C4-2B (cell line): ENCODE data around the gene NXPH3.
A peak's percentile ranks its signal among the peaks of the same experiment; 100 is the strongest.
"Not testable (repeated sequence)": the region's sequence is repeated elsewhere in the genome, so short reads cannot be mapped to it uniquely, and the experiment has no call there.

Source experiments
- H3K27ac ChIP-seq: fragments of 450-650 bp; 2 replicates; pipeline ENCODE4 v1.5.1; 2017
- ZFX ChIP-seq: fragments of 450-650 bp; IDR thresholded peaks from 2 replicates; pipeline ENCODE4 v1.6.1; 2017
- TF ChIP-seq, protein P1 (sequence below): fragments of 450-650 bp; conservative IDR thresholded peaks from 2 replicates; pipeline ENCODE4 v1.5.1; 2017; ENCODE audit warnings: mild to moderate bottlenecking

Gene NXPH3

DNA sequence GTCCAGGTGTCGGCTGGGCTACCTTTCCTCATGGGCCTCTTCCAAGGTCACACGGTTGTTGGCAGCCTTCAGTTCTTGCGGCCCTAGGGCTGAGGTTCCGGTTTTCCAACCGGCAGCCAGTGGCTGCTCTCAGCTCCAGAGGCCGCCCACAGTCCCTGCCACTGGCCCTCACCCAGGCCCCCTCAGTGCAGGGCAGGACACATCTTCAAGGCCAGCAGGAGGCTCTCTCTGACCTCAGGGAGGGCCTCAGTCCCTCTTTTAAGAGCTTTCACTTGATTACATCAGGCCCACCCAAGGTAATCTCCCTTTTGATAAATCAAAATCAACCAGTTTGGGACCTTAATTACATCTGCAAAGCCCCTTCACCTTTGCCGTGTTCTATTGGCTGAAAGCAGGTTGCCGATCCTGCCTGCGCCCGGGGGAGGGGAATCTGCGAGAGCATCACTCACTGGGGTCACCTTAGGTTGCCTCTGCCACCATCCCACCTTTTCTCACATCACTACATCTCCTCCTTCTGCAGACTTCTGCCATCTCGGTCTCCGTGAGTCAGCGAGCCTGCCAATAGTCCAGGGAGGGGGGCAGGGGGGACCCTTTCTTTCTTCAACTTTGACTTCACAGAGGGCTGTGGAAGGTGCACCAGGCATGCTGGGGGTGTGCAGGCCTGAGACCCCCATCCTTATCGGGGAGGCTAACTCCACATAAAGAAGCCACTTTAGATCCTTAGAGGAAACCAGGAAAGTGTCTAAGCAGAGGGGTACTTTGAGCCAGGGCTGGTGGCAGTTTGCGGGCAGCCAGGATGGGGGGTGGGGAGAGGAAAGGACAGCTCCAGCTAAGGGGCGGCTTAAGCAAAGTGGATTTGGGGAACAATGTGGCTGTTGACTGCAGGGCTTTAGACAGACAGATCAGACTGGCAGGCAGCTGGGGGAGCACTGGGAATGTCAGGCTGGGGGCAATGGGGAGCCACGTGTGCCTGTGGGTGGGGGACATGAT lies 28.8 kb upstream of the NXPH3 start:
- no peak for TF ChIP-seq ZFX
- TF ChIP-seq, protein P1, sequence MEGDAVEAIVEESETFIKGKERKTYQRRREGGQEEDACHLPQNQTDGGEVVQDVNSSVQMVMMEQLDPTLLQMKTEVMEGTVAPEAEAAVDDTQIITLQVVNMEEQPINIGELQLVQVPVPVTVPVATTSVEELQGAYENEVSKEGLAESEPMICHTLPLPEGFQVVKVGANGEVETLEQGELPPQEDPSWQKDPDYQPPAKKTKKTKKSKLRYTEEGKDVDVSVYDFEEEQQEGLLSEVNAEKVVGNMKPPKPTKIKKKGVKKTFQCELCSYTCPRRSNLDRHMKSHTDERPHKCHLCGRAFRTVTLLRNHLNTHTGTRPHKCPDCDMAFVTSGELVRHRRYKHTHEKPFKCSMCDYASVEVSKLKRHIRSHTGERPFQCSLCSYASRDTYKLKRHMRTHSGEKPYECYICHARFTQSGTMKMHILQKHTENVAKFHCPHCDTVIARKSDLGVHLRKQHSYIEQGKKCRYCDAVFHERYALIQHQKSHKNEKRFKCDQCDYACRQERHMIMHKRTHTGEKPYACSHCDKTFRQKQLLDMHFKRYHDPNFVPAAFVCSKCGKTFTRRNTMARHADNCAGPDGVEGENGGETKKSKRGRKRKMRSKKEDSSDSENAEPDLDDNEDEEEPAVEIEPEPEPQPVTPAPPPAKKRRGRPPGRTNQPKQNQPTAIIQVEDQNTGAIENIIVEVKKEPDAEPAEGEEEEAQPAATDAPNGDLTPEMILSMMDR: no peak
- H3K27ac ChIP-seq: no peak overlapping the region

DNA sequence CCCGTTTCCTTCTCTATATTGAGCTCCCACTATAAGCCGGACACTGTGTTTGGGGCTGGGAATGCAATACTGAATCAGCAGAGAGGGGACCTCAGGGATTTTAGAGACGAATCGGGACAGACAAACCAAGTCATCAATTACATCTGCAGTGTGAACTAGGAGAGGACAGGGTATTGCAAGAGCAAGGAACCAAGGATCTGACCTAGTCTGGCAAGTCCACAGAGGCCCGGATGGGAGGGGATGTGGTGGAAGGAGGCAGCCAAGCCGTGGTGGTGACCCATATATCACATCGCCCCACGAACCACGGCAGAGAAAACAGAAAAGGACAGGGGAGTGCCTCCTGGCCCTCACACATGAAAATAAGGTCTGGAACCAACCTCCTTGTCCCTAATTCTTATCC lies 28.1 kb upstream of the NXPH3 start:
- no peak for TF ChIP-seq ZFX
- TF ChIP-seq, protein P1: no peak
- H3K27ac ChIP-seq: no peak overlapping the region

DNA sequence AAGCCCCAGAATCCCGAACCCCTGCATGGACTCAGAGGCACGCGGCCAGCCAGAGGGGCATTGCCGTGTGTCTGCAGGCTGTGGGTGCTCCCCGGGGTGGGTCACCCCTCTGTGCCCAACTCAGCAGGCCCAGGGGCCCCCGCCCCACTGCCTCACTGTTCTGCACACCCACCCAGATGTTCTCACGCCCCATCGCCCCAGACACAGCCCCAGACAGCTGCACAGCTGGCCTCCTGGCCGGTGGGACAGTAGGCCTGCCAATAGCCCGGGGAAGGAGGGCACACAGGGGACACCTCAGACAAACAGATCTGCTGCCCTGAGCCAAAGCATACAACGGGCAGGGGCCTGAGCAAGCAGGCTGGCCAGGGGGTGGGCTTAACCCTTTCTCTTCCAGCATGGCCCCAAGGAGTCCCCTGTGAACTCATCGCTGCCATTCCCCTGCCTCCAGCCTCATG lies 27.6 kb upstream of the NXPH3 start:
- no peak overlapping the region for H3K27ac ChIP-seq
- TF ChIP-seq, protein P1: no peak
- no peak for TF ChIP-seq ZFX

DNA sequence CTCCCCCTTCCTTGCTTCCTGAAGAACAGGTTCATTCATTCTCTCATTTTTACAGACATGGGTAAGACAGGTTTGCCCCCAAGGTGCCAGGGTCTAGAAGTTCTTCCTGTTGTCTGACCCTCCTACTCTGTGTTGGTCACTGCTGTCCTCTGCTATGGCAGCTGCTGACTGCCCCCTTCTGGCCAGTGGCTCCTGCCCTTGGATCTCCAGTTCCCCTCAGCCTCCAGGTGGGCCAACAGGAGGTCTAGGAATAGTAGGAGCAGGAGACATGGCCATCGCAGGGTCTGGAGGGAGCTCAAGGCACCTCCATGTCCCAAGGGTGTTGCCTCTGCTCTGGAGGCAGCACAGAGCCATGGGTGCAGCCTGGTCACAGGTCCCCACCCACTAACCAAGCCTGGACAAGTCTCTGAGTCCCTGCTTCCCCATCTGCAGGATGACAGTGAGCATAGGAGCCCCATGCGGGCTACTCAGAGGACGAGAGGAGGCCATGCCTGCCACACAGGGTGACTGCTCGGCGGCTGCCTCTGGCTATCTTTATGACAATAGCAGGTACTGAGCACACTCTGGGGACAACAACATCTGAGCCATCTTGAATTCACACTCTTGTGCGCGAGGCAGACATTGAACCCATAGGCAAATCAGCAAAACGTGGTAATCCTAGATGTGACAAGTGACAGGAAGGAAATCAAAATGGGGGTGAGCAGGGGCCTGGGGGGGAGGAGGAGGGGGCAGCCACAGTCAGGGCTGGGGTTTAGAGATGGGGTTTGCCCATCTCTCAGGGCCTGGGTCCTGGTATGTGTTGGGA lies 27.0 kb upstream of the NXPH3 start:
- H3K27ac ChIP-seq: no peak overlapping the region
- TF ChIP-seq, protein P1: peak; percentile 69
- TF ChIP-seq ZFX: no peak

DNA sequence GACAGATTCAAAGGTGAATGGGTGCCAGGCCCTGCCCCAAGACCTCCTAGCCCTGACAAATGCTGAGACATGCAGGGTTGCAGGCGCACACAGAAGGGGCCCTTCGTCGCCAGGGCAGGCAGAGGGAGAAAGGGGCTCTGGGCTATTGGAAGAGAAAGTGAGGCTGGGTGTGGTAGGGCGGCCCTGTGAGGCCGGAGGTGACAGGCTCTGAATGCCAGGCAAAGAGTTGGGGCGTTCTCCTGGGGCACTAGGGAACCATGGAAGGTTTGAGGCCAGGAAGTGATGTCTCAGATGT lies 26.4 kb upstream of the NXPH3 start:
- TF ChIP-seq ZFX: no peak
- TF ChIP-seq, protein P1: no peak
- no peak overlapping the region for H3K27ac ChIP-seq

DNA sequence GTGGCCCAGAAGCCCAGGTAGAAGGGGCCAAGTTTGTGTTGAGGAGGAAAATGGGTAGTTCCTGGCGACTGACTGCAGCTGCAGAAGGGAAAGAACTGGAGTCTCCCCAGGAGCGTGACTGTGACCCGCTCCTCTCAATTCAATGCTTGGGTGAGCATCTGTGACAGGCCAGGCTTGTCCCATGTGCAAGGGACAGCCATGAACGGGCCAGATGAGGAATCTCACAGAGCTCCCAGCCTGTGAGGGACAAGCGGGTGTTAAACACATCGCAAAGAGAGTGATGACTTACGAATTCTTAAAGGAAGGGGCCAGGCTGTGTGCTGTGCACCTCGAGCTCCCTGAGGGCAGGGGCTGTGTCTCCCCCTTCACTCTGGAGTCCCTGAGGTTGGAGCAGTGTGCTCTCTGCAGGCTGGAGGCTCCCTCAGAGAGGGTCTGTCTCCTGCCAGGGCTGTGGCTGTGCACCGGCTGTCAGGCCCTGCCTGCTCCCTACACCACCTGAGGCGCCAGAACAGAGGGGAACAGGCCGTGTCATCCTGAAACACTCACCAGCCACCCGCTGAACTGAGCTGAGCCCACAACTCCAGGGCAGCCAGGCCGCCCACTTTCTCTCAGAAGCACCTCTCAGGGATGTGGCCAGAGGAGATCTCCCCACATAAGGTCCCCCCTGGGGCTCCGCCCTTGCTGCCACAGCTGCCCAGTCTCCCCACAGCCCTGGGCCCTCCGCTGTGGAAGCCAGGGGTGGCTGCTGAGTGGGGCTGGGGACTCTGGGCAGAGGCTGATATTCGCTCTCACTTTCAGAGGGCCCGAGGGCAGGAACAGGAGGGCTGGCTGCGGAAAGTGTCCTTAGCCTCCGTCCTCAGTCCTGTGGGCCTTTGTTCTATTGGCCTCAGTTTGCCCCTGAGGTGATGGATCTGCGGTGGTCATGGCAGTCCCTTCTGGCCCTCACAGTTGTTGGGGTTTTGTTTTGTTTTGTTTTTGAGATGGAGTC lies 25.7 kb upstream of the NXPH3 start:
- TF ChIP-seq ZFX: no peak
- TF ChIP-seq, protein P1: no peak
- H3K27ac ChIP-seq: no peak overlapping the region

DNA sequence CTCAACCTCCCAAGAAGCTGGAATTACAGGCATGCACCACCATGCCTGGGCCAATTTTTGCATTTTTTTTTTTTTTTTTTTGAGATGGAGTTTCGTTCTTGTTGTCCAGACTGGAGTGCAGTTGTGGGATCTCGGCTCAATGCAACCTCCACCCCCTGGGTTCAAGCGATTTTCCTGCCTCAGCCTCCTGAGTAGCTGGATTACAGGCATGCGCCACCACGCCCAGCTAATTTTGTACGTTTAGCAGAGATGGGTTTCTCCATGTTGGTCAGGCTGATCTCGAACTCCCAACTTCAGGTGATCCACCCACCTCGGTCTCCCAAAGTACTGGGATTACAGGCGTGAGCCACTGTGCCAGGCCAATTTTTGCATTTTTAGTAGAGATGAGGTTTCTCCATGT lies 24.9 kb upstream of the NXPH3 start:
- H3K27ac ChIP-seq: not testable (repeated sequence)
